GM12801 (cell line): ENCODE data around the gene RTP5.

ENCODE experiments used
- TF ChIP-seq, protein P1 (sequence below): IDR thresholded peaks from one replicate; pipeline ENCODE4 v1.5.1; 2011; ENCODE audit warnings: control low read depth; ENCODE audit not compliant: insufficient read length; ENCODE audit errors: extremely low read depth

Gene RTP5

DNA sequence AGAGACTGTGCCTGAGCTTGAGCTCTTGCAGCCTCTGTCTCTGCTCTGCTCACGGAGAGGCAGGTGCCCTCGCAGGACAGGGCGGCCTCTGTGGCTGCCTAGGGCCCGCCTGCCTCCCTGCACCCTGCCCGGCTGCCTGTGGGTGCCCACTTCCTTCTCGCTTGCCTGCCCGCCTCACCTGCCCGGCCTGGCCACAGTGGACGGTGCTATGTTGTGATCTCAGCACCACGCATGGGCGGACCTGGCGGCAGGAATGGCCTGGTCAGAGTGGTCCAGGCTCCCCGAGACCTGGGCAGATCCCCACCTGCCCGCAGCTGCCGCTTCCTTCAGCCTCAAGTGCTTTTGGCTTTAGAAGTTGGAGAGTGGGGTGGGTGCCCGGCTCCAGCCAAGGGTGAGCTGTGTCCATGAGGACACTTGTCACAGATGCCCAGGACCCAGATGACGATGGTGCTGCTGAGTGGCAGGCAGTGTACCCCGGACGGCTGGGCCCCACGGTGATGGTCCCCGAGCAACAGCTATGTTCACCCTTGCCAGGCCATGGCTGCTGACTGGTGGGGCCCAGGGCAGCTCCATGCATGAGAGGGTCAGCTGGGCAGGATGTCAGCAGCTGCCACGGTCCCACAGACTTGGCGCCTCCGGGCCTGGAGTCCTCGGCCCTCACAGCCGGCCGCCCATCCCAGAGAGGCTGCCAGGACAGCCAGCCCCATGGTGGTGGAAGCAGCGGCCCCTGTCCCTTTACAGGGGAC is 25.3 kb downstream of the RTP5 start:
- TF ChIP-seq, protein P1, sequence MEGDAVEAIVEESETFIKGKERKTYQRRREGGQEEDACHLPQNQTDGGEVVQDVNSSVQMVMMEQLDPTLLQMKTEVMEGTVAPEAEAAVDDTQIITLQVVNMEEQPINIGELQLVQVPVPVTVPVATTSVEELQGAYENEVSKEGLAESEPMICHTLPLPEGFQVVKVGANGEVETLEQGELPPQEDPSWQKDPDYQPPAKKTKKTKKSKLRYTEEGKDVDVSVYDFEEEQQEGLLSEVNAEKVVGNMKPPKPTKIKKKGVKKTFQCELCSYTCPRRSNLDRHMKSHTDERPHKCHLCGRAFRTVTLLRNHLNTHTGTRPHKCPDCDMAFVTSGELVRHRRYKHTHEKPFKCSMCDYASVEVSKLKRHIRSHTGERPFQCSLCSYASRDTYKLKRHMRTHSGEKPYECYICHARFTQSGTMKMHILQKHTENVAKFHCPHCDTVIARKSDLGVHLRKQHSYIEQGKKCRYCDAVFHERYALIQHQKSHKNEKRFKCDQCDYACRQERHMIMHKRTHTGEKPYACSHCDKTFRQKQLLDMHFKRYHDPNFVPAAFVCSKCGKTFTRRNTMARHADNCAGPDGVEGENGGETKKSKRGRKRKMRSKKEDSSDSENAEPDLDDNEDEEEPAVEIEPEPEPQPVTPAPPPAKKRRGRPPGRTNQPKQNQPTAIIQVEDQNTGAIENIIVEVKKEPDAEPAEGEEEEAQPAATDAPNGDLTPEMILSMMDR: no peak

DNA sequence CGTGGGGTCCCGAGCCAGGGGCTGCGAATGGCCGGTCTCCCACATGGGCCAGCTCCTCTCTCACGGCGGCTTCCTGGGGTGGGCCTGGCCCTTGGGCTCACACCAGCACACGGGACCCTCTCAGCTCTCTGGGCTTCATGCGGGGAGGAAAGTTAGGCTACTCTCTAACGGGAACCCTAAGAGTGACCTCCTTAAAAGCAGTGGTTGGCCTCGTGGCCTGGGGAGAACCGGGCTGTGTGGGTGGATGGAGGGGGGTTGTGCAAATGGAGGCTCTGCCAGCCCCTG is 25.8 kb downstream of the RTP5 start:
- TF ChIP-seq, protein P1: no peak

DNA sequence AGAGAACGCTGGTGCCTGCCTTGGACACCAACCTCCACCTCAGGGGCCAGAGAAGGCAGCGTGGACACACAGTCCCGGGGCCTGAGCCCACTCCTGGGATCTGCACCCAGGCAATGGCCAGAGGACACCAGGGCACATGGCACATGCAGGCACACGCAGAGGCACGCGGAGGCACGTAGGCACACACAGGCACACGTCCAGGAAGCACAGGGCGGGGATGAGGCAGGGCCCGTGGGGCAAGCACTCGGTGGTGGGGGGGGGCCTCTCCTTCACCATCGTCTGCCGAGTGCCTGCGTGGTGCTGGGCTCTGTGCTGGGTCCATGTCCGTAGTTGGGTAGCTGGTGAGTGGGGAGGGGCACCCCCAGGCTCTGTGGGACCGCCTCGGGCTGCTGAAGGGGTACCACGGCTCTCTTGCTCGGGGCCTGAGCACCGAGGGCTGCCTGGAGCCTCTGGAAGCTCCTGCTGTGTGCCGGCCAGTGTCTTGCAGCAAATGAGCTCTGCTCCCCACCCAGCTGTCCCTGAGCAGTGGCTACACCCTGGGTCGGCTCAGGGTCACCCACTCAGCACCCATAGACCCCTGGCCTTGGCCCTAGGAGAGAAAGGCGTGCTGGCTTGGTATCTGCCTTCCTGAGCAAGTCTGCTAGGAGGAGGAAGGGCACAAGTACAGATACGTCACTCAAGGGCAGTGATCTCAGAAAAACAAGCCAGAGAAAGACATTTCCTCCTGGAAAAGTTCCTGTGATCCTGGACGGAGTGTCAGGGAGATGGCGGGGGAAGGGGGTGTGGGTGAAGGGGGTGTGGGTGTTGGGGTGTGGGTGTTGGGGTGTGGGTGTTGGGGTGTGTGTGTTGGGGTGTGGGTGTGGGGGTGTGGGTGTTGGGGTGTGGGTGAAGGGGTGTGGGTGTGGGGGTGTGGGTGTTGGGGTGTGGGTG is 26.4 kb downstream of the RTP5 start:
- TF ChIP-seq, protein P1: no peak

DNA sequence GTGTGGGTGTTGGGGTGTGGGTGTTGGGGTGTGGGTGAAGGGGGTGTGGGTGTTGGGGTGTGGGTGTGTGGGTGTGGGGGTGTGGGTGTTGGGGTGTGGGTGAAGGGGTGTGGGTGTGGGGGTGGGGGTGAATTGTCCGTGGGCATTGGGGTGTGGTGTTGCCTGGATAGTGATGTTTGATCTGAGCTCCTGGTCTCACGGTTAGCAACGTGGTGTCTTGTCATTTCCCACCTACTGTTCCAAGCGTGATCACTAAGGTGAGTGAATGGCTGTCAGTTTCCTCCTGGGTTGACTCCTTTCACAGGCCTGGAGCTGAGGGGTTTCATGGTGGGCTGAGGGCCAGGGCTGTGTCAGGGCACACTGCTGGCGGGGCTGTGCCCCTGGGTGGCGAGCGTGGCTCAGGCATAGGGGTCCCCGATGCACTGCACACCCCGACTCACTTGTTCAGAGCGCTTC is 27.2 kb downstream of the RTP5 start:
- TF ChIP-seq, protein P1: no peak

DNA sequence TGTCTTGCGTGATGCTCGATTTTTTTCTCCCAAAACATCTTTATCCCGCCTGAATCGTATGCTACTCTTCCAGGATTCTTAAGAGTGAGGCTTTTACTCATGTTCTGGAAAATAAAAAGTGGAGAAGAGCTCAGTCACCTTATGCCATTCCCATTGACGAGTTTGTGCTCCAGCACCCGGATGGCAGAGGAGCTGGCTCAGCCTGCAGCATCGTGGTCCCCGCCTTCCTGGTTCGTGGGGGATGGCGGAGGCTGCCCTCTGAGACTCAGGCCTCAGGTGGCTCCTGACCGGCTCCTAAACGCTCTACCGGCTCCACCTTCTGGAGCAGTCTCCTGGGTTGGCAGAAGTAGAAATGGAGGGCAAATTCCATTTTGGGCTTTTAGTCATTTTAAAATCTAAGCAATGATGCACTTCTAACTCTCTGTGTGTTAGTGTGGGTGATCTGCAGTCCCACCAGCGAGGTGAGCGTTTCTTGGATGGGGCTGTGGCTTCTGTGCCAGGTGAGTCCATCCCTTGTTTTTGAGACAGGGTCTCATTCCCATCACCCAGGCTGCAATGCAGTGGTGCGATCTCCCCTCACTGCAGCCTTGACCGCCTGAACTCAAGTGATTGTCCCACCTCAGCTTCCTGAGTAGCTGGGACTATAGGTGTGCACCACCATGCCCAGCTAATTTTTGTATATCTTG is 27.8 kb downstream of the RTP5 start:
- TF ChIP-seq, protein P1: no peak

DNA sequence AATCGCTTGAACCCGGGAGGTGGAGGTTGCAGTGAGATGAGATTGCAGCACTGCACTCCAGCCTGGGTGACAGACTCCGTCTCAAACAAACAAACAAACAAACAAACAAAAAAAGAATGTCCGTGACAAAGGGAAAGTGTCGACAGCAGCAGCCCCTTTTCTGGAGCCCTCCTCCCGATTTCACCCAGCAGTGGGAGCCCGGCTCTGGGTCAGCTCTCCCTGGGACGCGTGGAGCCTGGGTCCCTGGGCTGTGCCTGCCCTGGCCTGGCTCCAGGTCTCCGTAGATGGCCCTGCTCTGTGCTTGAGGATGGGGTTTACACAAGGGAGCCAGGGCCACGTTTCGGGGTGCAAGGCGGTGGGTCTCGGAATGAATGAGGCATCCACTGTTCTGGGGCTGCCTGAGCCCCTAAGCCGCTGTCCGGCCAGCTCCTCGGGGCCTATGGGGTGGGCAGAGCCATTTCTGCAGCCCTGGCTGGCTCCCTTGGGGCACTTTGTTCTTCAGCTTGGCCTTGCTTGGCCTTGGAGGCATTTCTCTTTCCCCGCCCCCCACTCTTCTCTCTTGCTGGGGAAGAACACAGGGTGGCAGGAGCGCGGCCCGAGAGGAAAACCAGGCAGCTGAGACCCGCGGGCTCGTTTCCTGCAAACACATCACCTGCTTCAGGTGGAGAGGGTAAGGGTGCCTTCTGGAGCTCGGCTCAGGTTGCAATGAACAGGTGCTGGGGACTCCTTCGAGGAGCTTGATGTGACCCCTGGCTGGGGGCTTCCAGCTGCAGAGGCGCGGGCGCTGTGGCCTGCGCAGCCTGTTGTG is 29.1 kb downstream of the RTP5 start:
- TF ChIP-seq, protein P1: no peak
